B cell (primary cell): Measurements from ENCODE around the gene PHF21A.

ENCODE experiments used
- CTCF ChIP-seq: fragments of 200-600 bp; IDR thresholded peaks from one replicate; pipeline ENCODE4 v1.8.0; 2022; ENCODE audit warnings: antibody characterized with exemption, mild to moderate bottlenecking
- EZH2 ChIP-seq: IDR thresholded peaks from 2 replicates; pipeline ENCODE4 v1.6.1; 2012; ENCODE audit warnings: borderline replicate concordance, low read depth, mild to moderate bottlenecking, moderate library complexity, low read length; ENCODE audit not compliant: insufficient read depth, poor library complexity, severe bottlenecking

- TF ChIP-seq CTCF (no peak), EZH2 (no peak)
These were observed 111.2 kb downstream of the PHF21A start for GRCh38 chr11:46010100-46010499.
